ENCODE data around the gene ZBTB32. TPM values are rescaled to one million over a fixed set of nuclear protein-coding genes. Genes with fewer than 3 reads are reported as not detected.

The ZBTB32 gene
- total RNA-seq, 1 donor from 2014 or later: not detected

DNA sequence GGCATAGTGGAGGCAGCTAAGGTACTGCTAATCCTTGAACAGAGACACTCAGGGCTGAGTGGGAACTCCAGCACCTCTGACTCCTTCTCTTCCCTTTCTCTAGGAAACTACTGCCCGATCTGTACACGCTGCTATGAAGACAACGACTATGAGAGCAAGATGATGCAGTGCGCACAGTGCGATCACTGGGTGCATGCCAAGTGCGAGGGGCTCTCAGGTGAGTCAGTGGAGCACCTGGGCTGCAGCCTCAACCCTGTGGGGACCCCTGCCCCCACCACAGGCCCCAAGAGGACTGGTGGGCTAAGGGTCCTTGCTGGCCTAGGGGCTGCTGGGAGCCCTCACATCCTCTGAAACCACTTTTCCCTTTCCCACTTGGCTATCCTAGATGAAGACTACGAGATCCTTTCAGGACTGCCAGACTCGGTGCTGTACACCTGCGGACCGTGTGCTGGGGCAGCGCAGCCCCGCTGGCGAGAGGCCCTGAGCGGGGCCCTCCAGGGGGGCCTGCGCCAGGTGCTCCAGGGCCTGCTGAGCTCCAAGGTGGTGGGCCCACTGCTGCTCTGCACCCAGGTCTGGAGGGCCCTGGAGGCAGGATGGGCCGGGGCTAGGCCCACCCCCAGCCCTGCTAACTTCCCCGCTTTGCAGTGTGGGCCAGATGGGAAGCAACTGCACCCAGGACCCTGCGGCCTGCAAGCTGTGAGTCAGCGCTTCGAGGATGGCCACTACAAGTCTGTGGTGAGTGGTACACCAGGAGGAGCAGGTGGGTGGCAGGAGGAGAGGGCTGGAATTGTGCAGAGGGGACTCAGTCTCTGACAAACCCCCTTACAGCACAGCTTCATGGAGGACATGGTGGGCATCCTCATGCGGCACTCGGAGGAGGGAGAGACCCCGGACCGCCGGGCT lies 22.9 kb downstream of the ZBTB32 start:
- H3K9me3 Mint-ChIP-seq (ENCODE audit: low read depth): no peaks in the 10 kb centered on the region
- H3K4me3 Mint-ChIP-seq (ENCODE audit: unreplicated experiment): no peak overlapping the region
- no peaks in the 10 kb centered on the region for H3K27me3 Mint-ChIP-seq (ENCODE audit: low read depth)
- H3K36me3 Mint-ChIP-seq (ENCODE audit: low read depth): peaks cover 62% of the 10 kb centered on the region
- DNase-seq (ENCODE audit: low spot score): no peak
- TF ChIP-seq, protein P1, sequence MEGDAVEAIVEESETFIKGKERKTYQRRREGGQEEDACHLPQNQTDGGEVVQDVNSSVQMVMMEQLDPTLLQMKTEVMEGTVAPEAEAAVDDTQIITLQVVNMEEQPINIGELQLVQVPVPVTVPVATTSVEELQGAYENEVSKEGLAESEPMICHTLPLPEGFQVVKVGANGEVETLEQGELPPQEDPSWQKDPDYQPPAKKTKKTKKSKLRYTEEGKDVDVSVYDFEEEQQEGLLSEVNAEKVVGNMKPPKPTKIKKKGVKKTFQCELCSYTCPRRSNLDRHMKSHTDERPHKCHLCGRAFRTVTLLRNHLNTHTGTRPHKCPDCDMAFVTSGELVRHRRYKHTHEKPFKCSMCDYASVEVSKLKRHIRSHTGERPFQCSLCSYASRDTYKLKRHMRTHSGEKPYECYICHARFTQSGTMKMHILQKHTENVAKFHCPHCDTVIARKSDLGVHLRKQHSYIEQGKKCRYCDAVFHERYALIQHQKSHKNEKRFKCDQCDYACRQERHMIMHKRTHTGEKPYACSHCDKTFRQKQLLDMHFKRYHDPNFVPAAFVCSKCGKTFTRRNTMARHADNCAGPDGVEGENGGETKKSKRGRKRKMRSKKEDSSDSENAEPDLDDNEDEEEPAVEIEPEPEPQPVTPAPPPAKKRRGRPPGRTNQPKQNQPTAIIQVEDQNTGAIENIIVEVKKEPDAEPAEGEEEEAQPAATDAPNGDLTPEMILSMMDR (IDR thresholded peaks at IDR 0.05): no peak
- no peak overlapping the region for H3K27ac Mint-ChIP-seq (ENCODE audit: unreplicated experiment)
- no peaks in the 10 kb centered on the region for H3K4me1 Mint-ChIP-seq (ENCODE audit: low read depth)

- Mint-ChIP-seq H3K4me3 (ENCODE audit: unreplicated experiment) (no peak overlapping the region), H3K36me3 (ENCODE audit: low read depth) (peaks cover 57% of the 10 kb centered on the region)
These were observed 23.8 kb downstream of the ZBTB32 start for GRCh38 chr19:35727956-35728706.

GRCh38 chr19:35729021-35729420 lies 24.7 kb downstream of the ZBTB32 start:
- no peaks in the 10 kb centered on the region for H3K27me3 Mint-ChIP-seq (ENCODE audit: low read depth)
- peak; percentile 86 for DNase-seq (ENCODE audit: low spot score)
- no peak overlapping the region for H3K4me3 Mint-ChIP-seq (ENCODE audit: unreplicated experiment)
- no peak overlapping the region for H3K27ac Mint-ChIP-seq (ENCODE audit: unreplicated experiment)
- TF ChIP-seq, protein P1 (IDR thresholded peaks at IDR 0.05): no peak
- peaks cover 51% of the 10 kb centered on the region for H3K36me3 Mint-ChIP-seq (ENCODE audit: low read depth)
- H3K4me1 Mint-ChIP-seq (ENCODE audit: low read depth): no peaks in the 10 kb centered on the region
- H3K9me3 Mint-ChIP-seq (ENCODE audit: low read depth): no peaks in the 10 kb centered on the region

More at GRCh38 chr19:35727956-35728706, 23.8 kb downstream of the ZBTB32 start:
- H3K27ac Mint-ChIP-seq (ENCODE audit: unreplicated experiment): no peak overlapping the region
- no peaks in the 10 kb centered on the region for H3K4me1 Mint-ChIP-seq (ENCODE audit: low read depth)
- H3K27me3 Mint-ChIP-seq (ENCODE audit: low read depth): no peaks in the 10 kb centered on the region
- TF ChIP-seq, protein P1 (IDR thresholded peaks at IDR 0.05): no peak
- no peak for DNase-seq (ENCODE audit: low spot score)
- H3K9me3 Mint-ChIP-seq (ENCODE audit: low read depth): no peaks in the 10 kb centered on the region

GRCh38 chr19:35729763-35730162 lies 25.4 kb downstream of the ZBTB32 start:
- Mint-ChIP-seq H3K9me3 (ENCODE audit: low read depth) (no peaks in the 10 kb centered on the region), H3K4me1 (ENCODE audit: low read depth) (no peaks in the 10 kb centered on the region), H3K27ac (ENCODE audit: unreplicated experiment) (no peak overlapping the region), H3K36me3 (ENCODE audit: low read depth) (peaks cover 55% of the 10 kb centered on the region), H3K4me3 (ENCODE audit: unreplicated experiment) (no peak overlapping the region), H3K27me3 (ENCODE audit: low read depth) (no peaks in the 10 kb centered on the region)
- peak; percentile 86 for DNase-seq (ENCODE audit: low spot score)
- TF ChIP-seq, protein P1 (IDR thresholded peaks at IDR 0.05): no peak

DNA sequence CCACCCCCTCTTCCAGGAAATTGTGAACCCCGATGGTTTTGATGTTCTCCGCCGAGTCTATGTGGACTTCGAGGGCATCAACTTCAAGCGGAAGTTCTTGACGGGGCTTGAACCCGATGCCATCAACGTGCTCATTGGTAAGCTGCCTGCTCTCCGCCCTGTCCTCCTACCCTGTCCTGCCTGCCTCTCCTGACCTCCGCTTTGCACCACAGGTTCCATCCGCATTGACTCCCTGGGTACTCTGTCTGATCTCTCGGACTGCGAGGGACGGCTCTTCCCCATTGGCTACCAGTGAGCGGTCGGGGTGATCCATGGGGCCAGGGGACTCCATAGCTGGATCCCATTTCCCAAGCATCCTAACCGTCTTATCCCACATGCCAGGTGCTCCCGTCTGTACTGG lies 26.0 kb downstream of the ZBTB32 start:
- H3K4me3 Mint-ChIP-seq (ENCODE audit: unreplicated experiment): no peak overlapping the region
- H3K9me3 Mint-ChIP-seq (ENCODE audit: low read depth): no peaks in the 10 kb centered on the region
- no peaks in the 10 kb centered on the region for H3K27me3 Mint-ChIP-seq (ENCODE audit: low read depth)
- TF ChIP-seq, protein P1 (IDR thresholded peaks at IDR 0.05): no peak
- no peak overlapping the region for H3K27ac Mint-ChIP-seq (ENCODE audit: unreplicated experiment)
- H3K4me1 Mint-ChIP-seq (ENCODE audit: low read depth): no peaks in the 10 kb centered on the region
- H3K36me3 Mint-ChIP-seq (ENCODE audit: low read depth): peaks cover 53% of the 10 kb centered on the region
- DNase-seq (ENCODE audit: low spot score): peak; percentile 65

Data from chondrocyte (in vitro differentiated cells).